GM12864 (cell line): Measurements from ENCODE around the gene ZNF442.
"Not testable (repeated sequence)": the region's sequence is repeated elsewhere in the genome, so short reads cannot be mapped to it uniquely, and the experiment has no call there.

Experiments
- DNase-seq: peaks from one replicate; pipeline ENCODE4 v3.0.0-alpha.2; 2011; ENCODE audit warnings: low read depth
- H3K4me3 ChIP-seq: 2 replicates; pipeline ENCODE4 v1.5.1; 2011; ENCODE audit warnings: mild to moderate bottlenecking, low read depth, low read length, control low read depth
- CTCF ChIP-seq: IDR thresholded peaks from 2 replicates; pipeline ENCODE4 v1.5.1; 2011; ENCODE audit warnings: low read depth, mild to moderate bottlenecking, moderate library complexity, low read length, control low read depth, inconsistent platforms; ENCODE audit errors: missing control alignments

The ZNF442 gene

GRCh38 chr19:12365236-12366162 lies at the start of gene ZNF442:
Gene ZNF442, minus strand, starts transcription at chr19:12365683. Its CDS starts 2,052 bp downstream, at chr19:12363631.
- peak within 1 kb of the TSS; percentile 89 for H3K4me3 ChIP-seq
- peak; percentile 36 for TF ChIP-seq CTCF
- peak; percentile 90 for DNase-seq

DNA sequence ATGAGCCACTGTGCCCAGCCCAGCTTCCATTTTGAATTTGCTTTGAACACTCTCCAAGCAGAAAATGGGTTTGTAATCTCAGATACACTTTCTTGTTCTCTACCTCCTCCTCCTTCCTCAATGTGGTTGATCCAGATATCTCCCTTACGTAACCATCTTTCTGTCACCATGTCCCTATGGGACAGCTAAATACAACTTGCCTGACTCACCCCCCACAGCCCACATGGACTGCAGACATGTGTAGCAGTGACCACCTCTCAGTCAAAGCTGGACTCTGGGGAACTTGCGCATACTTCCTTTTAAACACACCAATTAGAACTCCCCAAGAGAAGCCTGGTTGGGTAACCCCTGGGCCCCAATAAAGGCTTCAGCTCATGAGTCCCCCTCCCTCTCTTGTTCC lies 46.4 kb upstream of the ZNF442 start:
- DNase-seq = no peak
- H3K4me3 ChIP-seq = no peak overlapping the region
- TF ChIP-seq CTCF = no peak

- peak within 1 kb of the TSS; percentile 79 for H3K4me3 ChIP-seq
- DNase-seq = peak; percentile 90
- no peak for TF ChIP-seq CTCF
Measured at GRCh38 chr19:12400633-12401502, 35.4 kb upstream of the ZNF442 start, which contains the start of gene ZNF799. Gene ZNF799, minus strand, starts transcription at chr19:12401271. Its CDS starts 201 bp downstream, at chr19:12401070.

- peak overlapping the region; percentile 79 for H3K4me3 ChIP-seq
- not testable (repeated sequence) for DNase-seq
Measured at GRCh38 chr19:12399901-12400632, 34.6 kb upstream of the ZNF442 start.

DNA sequence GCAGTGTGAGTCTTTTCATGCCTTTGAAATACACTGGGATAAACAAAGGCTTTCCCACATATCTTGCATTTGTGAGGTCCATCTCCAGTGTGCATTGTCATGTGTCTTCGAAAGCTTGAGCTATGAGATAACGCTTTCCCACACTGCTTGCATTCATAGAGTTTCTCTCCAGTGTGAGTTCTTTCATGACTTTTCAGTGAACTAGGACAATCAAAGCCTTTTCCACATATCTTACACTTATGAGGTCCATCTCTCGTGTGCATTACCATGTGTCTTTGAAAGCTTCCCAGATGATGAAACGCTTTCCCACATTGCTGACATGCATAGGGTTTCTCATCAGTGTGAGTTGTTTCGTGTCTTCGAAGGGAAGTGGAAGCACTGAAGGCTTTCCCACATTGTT lies 25.7 kb upstream of the ZNF442 start:
- DNase-seq = not testable (repeated sequence)

DNA sequence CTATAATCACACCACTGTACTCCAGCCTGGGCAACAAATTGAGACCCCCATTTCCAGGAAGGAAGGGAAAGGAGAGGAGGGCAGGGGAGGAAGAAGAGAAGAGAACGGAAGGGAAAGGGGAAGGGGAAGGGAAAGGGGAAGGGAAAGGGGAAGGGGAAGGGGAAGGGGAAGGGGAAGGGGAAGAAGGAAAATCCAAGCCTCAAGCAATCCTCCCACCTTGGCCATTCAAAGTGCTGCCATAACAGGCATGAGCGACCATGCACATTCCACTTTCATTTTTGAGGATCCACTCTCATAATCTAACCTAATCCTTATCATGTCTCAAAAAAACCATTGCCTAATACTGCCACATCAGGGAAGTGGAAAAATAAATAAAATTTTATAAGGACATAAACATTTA lies 20.9 kb upstream of the ZNF442 start:
- H3K4me3 ChIP-seq, DNase-seq: not testable (repeated sequence)

More for the DNA sequence above, 25.7 kb upstream of the ZNF442 start:
- not testable (repeated sequence) for H3K4me3 ChIP-seq

GRCh38 chr19:12380444-12380737 lies 14.9 kb upstream of the ZNF442 start:
- no peak for TF ChIP-seq CTCF
- H3K4me3 ChIP-seq = no peak overlapping the region
- DNase-seq = no peak

GRCh38 chr19:12379732-12380443 lies 14.4 kb upstream of the ZNF442 start:
- DNase-seq = no peak
- H3K4me3 ChIP-seq = no peak overlapping the region
- no peak for TF ChIP-seq CTCF
